GM12878 (cell line): ENCODE data around the gene SLC36A1.

Source experiments
- EZH2 ChIP-seq: IDR thresholded peaks from 2 replicates; pipeline ENCODE4 v1.6.1; 2012; ENCODE audit warnings: low read depth, mild to moderate bottlenecking, control low read depth, inconsistent platforms, low read length, borderline replicate concordance; ENCODE audit not compliant: control insufficient read depth
- TF ChIP-seq, protein P1 (sequence below): IDR thresholded peaks from 2 replicates; pipeline ENCODE4 v1.6.1; 2012; ENCODE audit warnings: mild to moderate bottlenecking, low read depth, low read length
- TF ChIP-seq, protein P2 (sequence below): IDR thresholded peaks from 2 replicates; pipeline ENCODE4 v1.6.1; 2011; ENCODE audit warnings: low read depth, low read length, improper control_type of control experiment, borderline replicate concordance

GRCh38 chr5:151517122-151517920 is 69.9 kb downstream of the SLC36A1 start:
- TF ChIP-seq EZH2 = no peak
- TF ChIP-seq, protein P1, sequence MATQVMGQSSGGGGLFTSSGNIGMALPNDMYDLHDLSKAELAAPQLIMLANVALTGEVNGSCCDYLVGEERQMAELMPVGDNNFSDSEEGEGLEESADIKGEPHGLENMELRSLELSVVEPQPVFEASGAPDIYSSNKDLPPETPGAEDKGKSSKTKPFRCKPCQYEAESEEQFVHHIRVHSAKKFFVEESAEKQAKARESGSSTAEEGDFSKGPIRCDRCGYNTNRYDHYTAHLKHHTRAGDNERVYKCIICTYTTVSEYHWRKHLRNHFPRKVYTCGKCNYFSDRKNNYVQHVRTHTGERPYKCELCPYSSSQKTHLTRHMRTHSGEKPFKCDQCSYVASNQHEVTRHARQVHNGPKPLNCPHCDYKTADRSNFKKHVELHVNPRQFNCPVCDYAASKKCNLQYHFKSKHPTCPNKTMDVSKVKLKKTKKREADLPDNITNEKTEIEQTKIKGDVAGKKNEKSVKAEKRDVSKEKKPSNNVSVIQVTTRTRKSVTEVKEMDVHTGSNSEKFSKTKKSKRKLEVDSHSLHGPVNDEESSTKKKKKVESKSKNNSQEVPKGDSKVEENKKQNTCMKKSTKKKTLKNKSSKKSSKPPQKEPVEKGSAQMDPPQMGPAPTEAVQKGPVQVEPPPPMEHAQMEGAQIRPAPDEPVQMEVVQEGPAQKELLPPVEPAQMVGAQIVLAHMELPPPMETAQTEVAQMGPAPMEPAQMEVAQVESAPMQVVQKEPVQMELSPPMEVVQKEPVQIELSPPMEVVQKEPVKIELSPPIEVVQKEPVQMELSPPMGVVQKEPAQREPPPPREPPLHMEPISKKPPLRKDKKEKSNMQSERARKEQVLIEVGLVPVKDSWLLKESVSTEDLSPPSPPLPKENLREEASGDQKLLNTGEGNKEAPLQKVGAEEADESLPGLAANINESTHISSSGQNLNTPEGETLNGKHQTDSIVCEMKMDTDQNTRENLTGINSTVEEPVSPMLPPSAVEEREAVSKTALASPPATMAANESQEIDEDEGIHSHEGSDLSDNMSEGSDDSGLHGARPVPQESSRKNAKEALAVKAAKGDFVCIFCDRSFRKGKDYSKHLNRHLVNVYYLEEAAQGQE = no peak
- TF ChIP-seq, protein P2, sequence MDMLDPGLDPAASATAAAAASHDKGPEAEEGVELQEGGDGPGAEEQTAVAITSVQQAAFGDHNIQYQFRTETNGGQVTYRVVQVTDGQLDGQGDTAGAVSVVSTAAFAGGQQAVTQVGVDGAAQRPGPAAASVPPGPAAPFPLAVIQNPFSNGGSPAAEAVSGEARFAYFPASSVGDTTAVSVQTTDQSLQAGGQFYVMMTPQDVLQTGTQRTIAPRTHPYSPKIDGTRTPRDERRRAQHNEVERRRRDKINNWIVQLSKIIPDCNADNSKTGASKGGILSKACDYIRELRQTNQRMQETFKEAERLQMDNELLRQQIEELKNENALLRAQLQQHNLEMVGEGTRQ = no peak
